OCI-LY1 (cell line): Measurements from ENCODE around the gene GRIK2.

Source experiments
- H2AFZ ChIP-seq: fragments of 200-600 bp; sonication (generic), shearing (Covaris generic); 2 replicates; pipeline ENCODE4 v1.6.0; 2014; ENCODE audit warnings: antibody characterized with exemption, mild to moderate bottlenecking, low read length
- H3F3A ChIP-seq: fragments of 200-600 bp; sonication (generic), shearing (Covaris generic); 2 replicates; pipeline ENCODE4 v1.6.0; 2014; ENCODE audit warnings: mild to moderate bottlenecking, antibody characterized with exemption, low read length, moderate library complexity; ENCODE audit not compliant: insufficient read depth
- H3K27ac ChIP-seq: fragments of 200-600 bp; sonication (generic); 2 replicates; pipeline ENCODE4 v1.5.1; 2014; ENCODE audit warnings: low read length, mixed run types, mild to moderate bottlenecking, low read depth; ENCODE audit not compliant: poor library complexity, severe bottlenecking
- H3K27me3 ChIP-seq: fragments of 200-600 bp; sonication (generic); 2 replicates; pipeline ENCODE4 v1.6.0; 2014; ENCODE audit warnings: antibody characterized with exemption, mild to moderate bottlenecking, low read length, moderate library complexity; ENCODE audit not compliant: insufficient read depth
- H3K36me3 ChIP-seq: fragments of 200-600 bp; sonication (generic); 2 replicates; pipeline ENCODE4 v1.6.1; 2014; ENCODE audit warnings: mild to moderate bottlenecking, antibody characterized with exemption, low read length, moderate library complexity, mixed read lengths; ENCODE audit not compliant: insufficient read depth
- H3K4me1 ChIP-seq: fragments of 200-600 bp; sonication (generic); 2 replicates; pipeline ENCODE4 v1.5.1; 2014; ENCODE audit warnings: mild to moderate bottlenecking, low read length, moderate library complexity; ENCODE audit not compliant: insufficient read depth, severe bottlenecking
- H3K4me2 ChIP-seq: fragments of 200-600 bp; sonication (generic), shearing (Covaris generic); 2 replicates; pipeline ENCODE4 v1.6.1; 2014; ENCODE audit warnings: low read length
- H3K4me3 ChIP-seq: fragments of 200-600 bp; sonication (generic); 2 replicates; pipeline ENCODE4 v1.5.1; 2014; ENCODE audit warnings: low read length, low read depth, mild to moderate bottlenecking, mixed read lengths; ENCODE audit not compliant: poor library complexity, severe bottlenecking
- H3K79me2 ChIP-seq: fragments of 200-600 bp; shearing (Covaris generic); 2 replicates; pipeline ENCODE4 v1.6.1; 2016; ENCODE audit warnings: mixed run types, low read length, mixed read lengths; ENCODE audit not compliant: insufficient read depth
- H3K9ac ChIP-seq: fragments of 200-600 bp; sonication (generic), shearing (Covaris generic); 2 replicates; pipeline ENCODE4 v1.6.1; 2014; ENCODE audit warnings: mild to moderate bottlenecking, low read length, mixed read lengths
- H3K9me2 ChIP-seq: fragments of 200-600 bp; sonication (generic), shearing (Covaris generic); 2 replicates; pipeline ENCODE4 v1.6.1; 2014; ENCODE audit warnings: low read depth, mild to moderate bottlenecking, low read length, mixed read lengths
- H3K9me3 ChIP-seq: fragments of 200-600 bp; shearing (Covaris generic); 2 replicates; pipeline ENCODE4 v1.6.1; 2014; ENCODE audit warnings: low read length, mixed read lengths
- H4K20me1 ChIP-seq: fragments of 200-600 bp; sonication (generic), shearing (Covaris generic); 2 replicates; pipeline ENCODE4 v1.6.0; 2016; ENCODE audit warnings: mild to moderate bottlenecking, low read length; ENCODE audit not compliant: insufficient read depth
- EZH2 ChIP-seq: fragments of 200-600 bp; sonication (generic), shearing (Covaris generic); IDR thresholded peaks from 2 replicates; pipeline ENCODE4 v1.8.0; 2017; ENCODE audit warnings: borderline replicate concordance, mixed run types, mild to moderate bottlenecking, antibody characterized with exemption, low read length, moderate library complexity, mixed read lengths
- TF ChIP-seq, protein P1 (sequence below): fragments of 200-600 bp; sonication (generic), shearing (Covaris generic); IDR thresholded peaks from 2 replicates; pipeline ENCODE4 v1.5.1; 2017; ENCODE audit warnings: mild to moderate bottlenecking, antibody characterized with exemption, low read length, moderate library complexity, mixed read lengths

Gene GRIK2

GRCh38 chr6:101747716-101748115, 354.2 kb downstream of the GRIK2 start:
- no peak for TF ChIP-seq EZH2
- TF ChIP-seq, protein P1, sequence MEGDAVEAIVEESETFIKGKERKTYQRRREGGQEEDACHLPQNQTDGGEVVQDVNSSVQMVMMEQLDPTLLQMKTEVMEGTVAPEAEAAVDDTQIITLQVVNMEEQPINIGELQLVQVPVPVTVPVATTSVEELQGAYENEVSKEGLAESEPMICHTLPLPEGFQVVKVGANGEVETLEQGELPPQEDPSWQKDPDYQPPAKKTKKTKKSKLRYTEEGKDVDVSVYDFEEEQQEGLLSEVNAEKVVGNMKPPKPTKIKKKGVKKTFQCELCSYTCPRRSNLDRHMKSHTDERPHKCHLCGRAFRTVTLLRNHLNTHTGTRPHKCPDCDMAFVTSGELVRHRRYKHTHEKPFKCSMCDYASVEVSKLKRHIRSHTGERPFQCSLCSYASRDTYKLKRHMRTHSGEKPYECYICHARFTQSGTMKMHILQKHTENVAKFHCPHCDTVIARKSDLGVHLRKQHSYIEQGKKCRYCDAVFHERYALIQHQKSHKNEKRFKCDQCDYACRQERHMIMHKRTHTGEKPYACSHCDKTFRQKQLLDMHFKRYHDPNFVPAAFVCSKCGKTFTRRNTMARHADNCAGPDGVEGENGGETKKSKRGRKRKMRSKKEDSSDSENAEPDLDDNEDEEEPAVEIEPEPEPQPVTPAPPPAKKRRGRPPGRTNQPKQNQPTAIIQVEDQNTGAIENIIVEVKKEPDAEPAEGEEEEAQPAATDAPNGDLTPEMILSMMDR, result no peak
- Histone ChIP-seq H3K9me2 (no peaks in the 10 kb centered on the region), H2AFZ (no peak overlapping the region), H3K79me2 (no peaks in the 10 kb centered on the region), H4K20me1 (no peaks in the 10 kb centered on the region), H3K36me3 (no peaks in the 10 kb centered on the region), H3K4me3 (no peak overlapping the region), H3K4me1 (no peaks in the 10 kb centered on the region), H3F3A (no peaks in the 10 kb centered on the region), H3K9me3 (no peaks in the 10 kb centered on the region), H3K27me3 (no peaks in the 10 kb centered on the region), H3K27ac (no peak overlapping the region), H3K4me2 (no peak overlapping the region), H3K9ac (no peak overlapping the region)

- H2AFZ ChIP-seq, result no peak overlapping the region
- no peaks in the 10 kb centered on the region for H4K20me1 ChIP-seq
- no peaks in the 10 kb centered on the region for H3K27me3 ChIP-seq
- H3K4me1 ChIP-seq, result no peaks in the 10 kb centered on the region
- H3K4me2 ChIP-seq, result no peak overlapping the region
- TF ChIP-seq, protein P1, result no peak
- TF ChIP-seq EZH2, result no peak
- no peaks in the 10 kb centered on the region for H3K9me2 ChIP-seq
- no peak overlapping the region for H3K4me3 ChIP-seq
- no peak overlapping the region for H3K27ac ChIP-seq
- H3K36me3 ChIP-seq, result no peaks in the 10 kb centered on the region
- no peaks in the 10 kb centered on the region for H3F3A ChIP-seq
- H3K9me3 ChIP-seq, result no peaks in the 10 kb centered on the region
- no peaks in the 10 kb centered on the region for H3K79me2 ChIP-seq
- H3K9ac ChIP-seq, result no peak overlapping the region
These were observed 362.4 kb downstream of the GRIK2 start for GRCh38 chr6:101755931-101756330.

DNA sequence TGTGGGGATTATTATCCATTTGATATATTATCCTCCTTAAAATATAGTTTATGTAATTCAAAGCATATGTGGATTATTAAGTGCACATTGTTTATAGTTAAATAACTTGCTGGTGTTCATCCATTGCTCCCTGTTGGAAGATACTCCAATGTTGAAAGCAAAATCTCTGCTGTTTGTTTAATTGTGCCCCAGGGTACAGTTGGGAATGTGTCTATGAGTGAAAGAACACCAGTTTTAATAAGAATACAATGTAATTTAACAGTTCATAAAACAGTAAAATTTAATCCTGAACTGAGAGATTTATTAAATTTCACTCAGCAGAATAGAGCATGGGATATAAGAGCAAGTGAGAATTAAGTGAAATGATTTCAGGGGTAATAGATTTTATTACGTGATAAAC, 364.9 kb downstream of the GRIK2 start:
- TF ChIP-seq, protein P1, result no peak
- TF ChIP-seq EZH2, result no peak
- no peaks in the 10 kb centered on the region for H3K79me2 ChIP-seq
- H3K4me2 ChIP-seq, result no peak overlapping the region
- no peaks in the 10 kb centered on the region for H3F3A ChIP-seq
- no peaks in the 10 kb centered on the region for H3K9me2 ChIP-seq
- no peak overlapping the region for H3K4me3 ChIP-seq
- H3K27me3 ChIP-seq, result no peaks in the 10 kb centered on the region
- no peak overlapping the region for H2AFZ ChIP-seq
- H4K20me1 ChIP-seq, result no peaks in the 10 kb centered on the region
- H3K36me3 ChIP-seq, result no peaks in the 10 kb centered on the region
- H3K27ac ChIP-seq, result no peak overlapping the region
- no peaks in the 10 kb centered on the region for H3K9me3 ChIP-seq
- no peaks in the 10 kb centered on the region for H3K4me1 ChIP-seq
- no peak overlapping the region for H3K9ac ChIP-seq
